ENCODE data around the gene SLC34A1. TPM values are rescaled to one million over a fixed set of nuclear protein-coding genes. Genes with fewer than 3 reads are reported as not detected.

The SLC34A1 gene
- total and polyA plus RNA-seq, 8 donors = 0.10 TPM; not detected in 7

DNA sequence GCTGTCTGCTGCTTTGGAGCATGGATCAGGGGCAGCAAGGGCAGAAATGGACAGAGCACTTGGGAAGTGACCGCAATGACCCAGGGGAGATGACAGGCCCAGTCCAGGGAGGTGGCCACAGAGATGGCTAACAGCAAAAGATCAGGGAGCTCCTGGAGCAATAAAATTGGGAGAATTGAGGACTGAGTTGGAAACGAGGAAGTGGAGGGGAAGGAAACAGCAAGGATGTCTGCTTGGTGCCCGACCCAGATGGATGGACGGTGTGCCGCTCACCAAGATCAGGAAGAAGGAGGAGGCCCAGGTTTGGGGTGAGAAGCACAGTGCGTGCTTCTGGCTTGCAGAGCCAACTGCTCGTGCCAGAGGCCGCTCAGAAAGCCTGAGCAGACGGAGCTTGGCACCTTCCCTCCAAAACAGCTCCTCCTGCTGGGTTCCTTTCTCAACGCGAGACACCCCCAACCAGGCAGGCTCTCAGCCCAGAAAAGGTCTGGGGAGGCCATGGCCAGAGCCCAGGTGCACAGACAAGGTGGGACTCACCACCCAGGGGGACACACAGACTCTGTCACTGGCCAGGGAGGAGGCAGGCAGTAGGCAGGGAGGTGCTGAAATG is 1.7 kb upstream of the SLC34A1 start:
- no peak overlapping the region for H3K27ac ChIP-seq
- no peaks in the 10 kb centered on the region for H3K9me3 ChIP-seq
- H3K4me1 ChIP-seq = peaks cover 9 to 20% (median 18%) of the 10 kb centered on the region in 4 donors
- peak; percentile 69 to 71 for DNase-seq
- no peaks in the 10 kb centered on the region for H3K36me3 ChIP-seq
- WGBS, 5 donors = 19 to 31% (median 26%) methylated on average over 11 of the region's 11 CpGs
- intact Hi-C loops (cut with DNase I; ENCODE audit: low total_unique reads) = no loop called here
- TF ChIP-seq, protein P1, sequence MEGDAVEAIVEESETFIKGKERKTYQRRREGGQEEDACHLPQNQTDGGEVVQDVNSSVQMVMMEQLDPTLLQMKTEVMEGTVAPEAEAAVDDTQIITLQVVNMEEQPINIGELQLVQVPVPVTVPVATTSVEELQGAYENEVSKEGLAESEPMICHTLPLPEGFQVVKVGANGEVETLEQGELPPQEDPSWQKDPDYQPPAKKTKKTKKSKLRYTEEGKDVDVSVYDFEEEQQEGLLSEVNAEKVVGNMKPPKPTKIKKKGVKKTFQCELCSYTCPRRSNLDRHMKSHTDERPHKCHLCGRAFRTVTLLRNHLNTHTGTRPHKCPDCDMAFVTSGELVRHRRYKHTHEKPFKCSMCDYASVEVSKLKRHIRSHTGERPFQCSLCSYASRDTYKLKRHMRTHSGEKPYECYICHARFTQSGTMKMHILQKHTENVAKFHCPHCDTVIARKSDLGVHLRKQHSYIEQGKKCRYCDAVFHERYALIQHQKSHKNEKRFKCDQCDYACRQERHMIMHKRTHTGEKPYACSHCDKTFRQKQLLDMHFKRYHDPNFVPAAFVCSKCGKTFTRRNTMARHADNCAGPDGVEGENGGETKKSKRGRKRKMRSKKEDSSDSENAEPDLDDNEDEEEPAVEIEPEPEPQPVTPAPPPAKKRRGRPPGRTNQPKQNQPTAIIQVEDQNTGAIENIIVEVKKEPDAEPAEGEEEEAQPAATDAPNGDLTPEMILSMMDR (IDR thresholded peaks at IDR 0.05) = peak in 5 of 7 experiments; percentile 14 to 54 (median 33)
- no peak for TF ChIP-seq POLR2A (IDR thresholded peaks at IDR 0.05)
- peak in 1 of 3 donors; percentile 23 for TF ChIP-seq POLR2AphosphoS5 (IDR thresholded peaks at IDR 0.05)
- H3K4me3 ChIP-seq = no peak overlapping the region
- peaks cover 0 to 22% (median 3%) of the 10 kb centered on the region in 3 donors for H3K27me3 ChIP-seq

GRCh38 chr5:177383181-177383580 is 1.1 kb upstream of the SLC34A1 start:
- Histone ChIP-seq H3K4me3 (no peak overlapping the region), H3K9me3 (no peaks in the 10 kb centered on the region), H3K36me3 (no peaks in the 10 kb centered on the region), H3K4me1 (peaks cover 9 to 20% (median 18%) of the 10 kb centered on the region in 4 donors), H3K27me3 (peaks cover 0 to 28% (median 3%) of the 10 kb centered on the region in 3 donors), H3K27ac (no peak overlapping the region)
- 87 to 91% (median 89%) methylated on average over 9 of the region's 9 CpGs for WGBS, 5 donors
- DNase-seq = no peak
- TF ChIP-seq POLR2AphosphoS5 (IDR thresholded peaks at IDR 0.05) (no peak), EP300 (IDR thresholded peaks at IDR 0.05) (no peak), POLR2A (IDR thresholded peaks at IDR 0.05) (no peak)
- TF ChIP-seq, protein P1 (IDR thresholded peaks at IDR 0.05) = no peak
- intact Hi-C loops (cut with DNase I; ENCODE audit: low total_unique reads) = no loop called here

GRCh38 chr5:177385720-177386119 is 1.5 kb downstream of the SLC34A1 start:
- Histone ChIP-seq H3K27me3 (peaks cover 0 to 37% (median 3%) of the 10 kb centered on the region in 3 donors), H3K4me1 (peaks cover 0 to 27% (median 23%) of the 10 kb centered on the region in 4 donors), H3K4me3 (no peak overlapping the region), H3K27ac (no peak overlapping the region), H3K9me3 (no peaks in the 10 kb centered on the region), H3K36me3 (no peaks in the 10 kb centered on the region)
- intact Hi-C loops (cut with DNase I; ENCODE audit: low total_unique reads) = no loop called here
- TF ChIP-seq POLR2A (IDR thresholded peaks at IDR 0.05) (no peak), POLR2AphosphoS5 (IDR thresholded peaks at IDR 0.05) (no peak), EP300 (IDR thresholded peaks at IDR 0.05) (no peak)
- TF ChIP-seq, protein P1 (IDR thresholded peaks at IDR 0.05) = no peak
- DNase-seq = no peak
- 65 to 71% (median 67%) methylated on average over 10 to 11 of the region's 11 CpGs; no CpG with 5 or more reads in 1 of the 5 donors for WGBS, 5 donors

DNA sequence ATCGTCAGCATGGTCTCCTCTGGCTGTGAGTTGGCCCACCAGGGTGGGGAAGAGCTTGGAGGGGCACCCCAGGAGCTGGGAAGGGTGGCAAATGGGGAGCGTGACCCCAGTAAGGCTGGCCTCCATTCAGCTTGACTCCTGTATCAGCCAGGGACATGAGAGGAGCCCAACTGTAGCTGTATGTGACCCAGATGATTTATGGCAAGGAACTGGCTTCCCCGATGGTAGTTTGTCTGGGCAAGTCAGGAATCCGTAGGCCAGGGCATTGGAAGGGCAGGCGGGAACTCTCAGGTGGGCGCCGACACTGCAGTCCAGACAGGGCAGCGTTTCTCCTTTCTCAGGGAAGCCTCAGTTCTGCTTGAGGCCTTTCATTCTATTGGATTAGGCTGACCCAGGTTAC is 2.3 kb downstream of the SLC34A1 start:
- Histone ChIP-seq H3K9me3 (no peaks in the 10 kb centered on the region), H3K27ac (no peak overlapping the region), H3K27me3 (peaks cover 0 to 37% (median 3%) of the 10 kb centered on the region in 3 donors), H3K36me3 (no peaks in the 10 kb centered on the region), H3K4me1 (peaks cover 0 to 28% (median 23%) of the 10 kb centered on the region in 4 donors), H3K4me3 (no peak overlapping the region)
- TF ChIP-seq, protein P1 (IDR thresholded peaks at IDR 0.05) = no peak
- TF ChIP-seq POLR2AphosphoS5 (IDR thresholded peaks at IDR 0.05) (no peak), POLR2A (IDR thresholded peaks at IDR 0.05) (no peak), EP300 (IDR thresholded peaks at IDR 0.05) (no peak)
- intact Hi-C loops (cut with DNase I; ENCODE audit: low total_unique reads) = no loop called here
- DNase-seq = no peak
- WGBS, 5 donors = 82 to 87% (median 84%) methylated on average over 8 of the region's 8 CpGs

Data from stomach (tissue), 9 donors.